SH-SY5Y (cell line): ENCODE results near the gene CD164L2.

ENCODE experiments used
- GATA2 ChIP-seq: IDR thresholded peaks from 2 replicates; pipeline ENCODE4 v1.6.1; 2011; ENCODE audit warnings: mild to moderate bottlenecking, low read depth, low read length
- GATA3 ChIP-seq: IDR thresholded peaks from 2 replicates; pipeline ENCODE4 v1.6.1; 2011; ENCODE audit warnings: low read depth, mild to moderate bottlenecking, low read length, moderate library complexity

Gene CD164L2

GRCh38 chr1:27383039-27383605 lies at the start of gene CD164L2:
TSS of gene CD164L2 (minus strand) at chr1:27383333. CDS start at chr1:27383239, 94 bp downstream.
- no peak for TF ChIP-seq GATA2
- no peak for TF ChIP-seq GATA3

GRCh38 chr1:27431601-27431940 lies 48.4 kb upstream of the CD164L2 start:
- no peak for TF ChIP-seq GATA2
- TF ChIP-seq GATA3: no peak

- TF ChIP-seq GATA3 (no peak), GATA2 (no peak)
Measured at GRCh38 chr1:27430903-27431600, 47.9 kb upstream of the CD164L2 start.

GRCh38 chr1:27429029-27429425 lies 45.9 kb upstream of the CD164L2 start:
- no peak for TF ChIP-seq GATA2
- TF ChIP-seq GATA3: no peak

GRCh38 chr1:27428316-27429028 lies 45.3 kb upstream of the CD164L2 start:
- TF ChIP-seq GATA3: no peak
- TF ChIP-seq GATA2: no peak

GRCh38 chr1:27427816-27428315 lies 44.7 kb upstream of the CD164L2 start:
- TF ChIP-seq GATA2 (no peak), GATA3 (no peak)

- TF ChIP-seq GATA3: no peak
- TF ChIP-seq GATA2: no peak
Measured at GRCh38 chr1:27427329-27427728, 44.2 kb upstream of the CD164L2 start.

GRCh38 chr1:27423709-27424108 lies 40.6 kb upstream of the CD164L2 start:
- TF ChIP-seq GATA2 (no peak), GATA3 (no peak)

- no peak for TF ChIP-seq GATA3
- no peak for TF ChIP-seq GATA2
Measured at GRCh38 chr1:27418326-27419185, 35.4 kb upstream of the CD164L2 start.

- TF ChIP-seq GATA2 (no peak), GATA3 (no peak)
Measured at GRCh38 chr1:27417713-27418112, 34.6 kb upstream of the CD164L2 start.

- no peak for TF ChIP-seq GATA2
- no peak for TF ChIP-seq GATA3
Measured at GRCh38 chr1:27416387-27417111, 33.4 kb upstream of the CD164L2 start.

GRCh38 chr1:27414091-27414490 lies 31.0 kb upstream of the CD164L2 start:
- TF ChIP-seq GATA3 (no peak), GATA2 (no peak)

- TF ChIP-seq GATA2: no peak
- no peak for TF ChIP-seq GATA3
Measured at GRCh38 chr1:27413004-27413403, 29.9 kb upstream of the CD164L2 start.

GRCh38 chr1:27412502-27412901 lies 29.4 kb upstream of the CD164L2 start:
- no peak for TF ChIP-seq GATA3
- no peak for TF ChIP-seq GATA2

- TF ChIP-seq GATA3 (no peak), GATA2 (no peak)
Measured at GRCh38 chr1:27410709-27411108, 27.6 kb upstream of the CD164L2 start.

GRCh38 chr1:27409669-27410068 lies 26.5 kb upstream of the CD164L2 start:
- TF ChIP-seq GATA3: no peak
- no peak for TF ChIP-seq GATA2
